B cell (primary cell): ENCODE results near the gene AMELX. TPM values are rescaled to one million over a fixed set of nuclear protein-coding genes. Genes with fewer than 3 reads are reported as not detected.

Experiments
- ATAC-seq: fragments of 200-7000 bp; cut with Tn5 transposase; one replicate; pipeline ENCODE4 v1.10.0; 2021; ENCODE audit warnings: low read depth, mild to moderate bottlenecking, moderate number of reproducible peaks, moderate library complexity
- CTCF ChIA-PET: fragments of 350-600 bp; sonication (Branson Sonifier 250); formaldehyde crosslinking; loops from one replicate; lab custom pipeline; 2021; ENCODE audit warnings: antibody characterized with exemption, inconsistent platforms; lab: Charles Lee
- POLR2A ChIA-PET: fragments of 350-600 bp; sonication (Branson Sonifier 250); formaldehyde crosslinking; loops from one replicate; lab custom pipeline; 2021; ENCODE audit warnings: antibody characterized with exemption; lab: Charles Lee
- DNase-seq: peaks from one replicate; pipeline ENCODE4 v3.0.0; 2013
- H2AFZ ChIP-seq: 2 replicates; pipeline ENCODE4 v1.6.1; 2012; ENCODE audit warnings: mild to moderate bottlenecking, low read depth, low read length; ENCODE audit not compliant: insufficient read depth, poor library complexity, severe bottlenecking
- H3K27ac ChIP-seq, 2 donors: 1 replicate in 1 of 2; 2 replicates in 1 of 2; pipeline ENCODE4 v1.5.1; 2012 to 2013; ENCODE audit warnings: low read length in 2 of 2, mild to moderate bottlenecking in 2 of 2, moderate library complexity in 1 of 2
- H3K27me3 ChIP-seq, 4 experiments: fragments of 200-600 bp in 1 of 4; sonication (generic) in 1 of 4; replicated peaks in 1 of 4; 1 replicate in 2 of 4; 2 replicates in 2 of 4; pipeline versions ENCODE4 v1.6.1 to v1.7.0; 2013 to 2016; ENCODE audit warnings: low read length in 3 of 4, mild to moderate bottlenecking in 2 of 4, mixed read lengths in 1 of 4, moderate library complexity in 1 of 4; ENCODE audit not compliant: insufficient read depth in 4 of 4, control insufficient read depth in 3 of 4; ENCODE audit errors: control extremely low read depth in 1 of 4
- H3K36me3 ChIP-seq, 2 experiments: replicated peaks in 1 of 2; 1 replicate in 1 of 2; 2 replicates in 1 of 2; pipeline versions ENCODE4 v1.6.1 to v1.7.1; 2013; ENCODE audit warnings: low read length in 1 of 2; ENCODE audit not compliant: insufficient read depth in 2 of 2, control insufficient read depth in 1 of 2; ENCODE audit errors: control extremely low read depth in 1 of 2, extremely low read depth in 1 of 2
- H3K4me1 ChIP-seq, 2 donors: fragments of 200-600 bp in 1 of 2; sonication (generic) in 1 of 2; 1 replicate in 1 of 2; 2 replicates in 1 of 2; pipeline versions ENCODE4 v1.5.1 to v1.6.1; 2013 to 2017; ENCODE audit warnings: low read length in 2 of 2; ENCODE audit not compliant: control insufficient read depth in 2 of 2, insufficient read depth in 2 of 2
- H3K4me2 ChIP-seq: replicated peaks from 2 replicates; pipeline ENCODE3; 2012; ENCODE audit warnings: mild to moderate bottlenecking, low read depth, low read length; ENCODE audit not compliant: poor library complexity, severe bottlenecking
- H3K4me3 ChIP-seq, 5 experiments: fragments of 200-600 bp in 1 of 5; sonication (generic) in 1 of 5; 1 replicate in 3 of 5; 2 replicates in 2 of 5; pipeline versions ENCODE4 v1.5.1 to v1.7.0; 2011 to 2016; ENCODE audit warnings: low read length in 4 of 5, mild to moderate bottlenecking in 4 of 5, low read depth in 2 of 5, control low read depth in 1 of 5, moderate library complexity in 1 of 5; ENCODE audit not compliant: insufficient read depth in 1 of 5; ENCODE audit errors: control extremely low read depth in 1 of 5, extremely low read depth in 1 of 5
- H3K79me2 ChIP-seq: fragments of 200-600 bp; sonication (generic); one replicate; pipeline ENCODE4 v1.6.0; 2016; ENCODE audit warnings: low read length; ENCODE audit not compliant: control insufficient read depth, insufficient read depth
- H3K9ac ChIP-seq: fragments of 200-600 bp; sonication (generic); 2 replicates; pipeline ENCODE4 v1.6.1; 2017; ENCODE audit warnings: mild to moderate bottlenecking, low read length, moderate library complexity
- H3K9me3 ChIP-seq, 3 donors: one replicate each; pipeline versions ENCODE4 v1.6.1 to v1.7.1; 2013; ENCODE audit warnings: low read length in 2 of 3; ENCODE audit not compliant: control insufficient read depth in 2 of 3, insufficient read depth in 1 of 3; ENCODE audit errors: control extremely low read depth in 1 of 3
- H4K20me1 ChIP-seq: 2 replicates; pipeline ENCODE4 v1.6.0; 2012; ENCODE audit warnings: mild to moderate bottlenecking, low read length; ENCODE audit not compliant: insufficient read depth, control insufficient read depth, poor library complexity, severe bottlenecking
- H3K27ac Mint-ChIP-seq: one replicate; pipeline ENCODE4 v1.8.0; 2021; ENCODE audit warnings: mixed read lengths
- H3K27me3 Mint-ChIP-seq: one replicate; pipeline ENCODE4 v1.8.0; 2021; ENCODE audit warnings: mixed read lengths
- H3K4me1 Mint-ChIP-seq: one replicate; pipeline ENCODE4 v1.8.0; 2021; ENCODE audit warnings: mixed read lengths
- H3K4me3 Mint-ChIP-seq: one replicate; pipeline ENCODE4 v1.8.0; 2021; ENCODE audit warnings: mixed read lengths
- H3K9me3 Mint-ChIP-seq: one replicate; pipeline ENCODE4 v1.8.0; 2022; ENCODE audit warnings: mixed read lengths; ENCODE audit not compliant: insufficient read depth
- CTCF ChIP-seq: fragments of 200-600 bp; IDR thresholded peaks from one replicate; pipeline ENCODE4 v1.8.0; 2022; ENCODE audit warnings: antibody characterized with exemption, mild to moderate bottlenecking
- EZH2 ChIP-seq: IDR thresholded peaks from 2 replicates; pipeline ENCODE4 v1.6.1; 2012; ENCODE audit warnings: borderline replicate concordance, low read depth, mild to moderate bottlenecking, moderate library complexity, low read length; ENCODE audit not compliant: insufficient read depth, poor library complexity, severe bottlenecking
- WGBS: methylation state at CpG from one replicate; pipeline ENCODE4 v1.1.5; 2013; ENCODE audit warnings: missing lambda C conversion rate; ENCODE audit not compliant: insufficient coverage; 5-methylcytosine and 5-hydroxymethylcytosine counted together
- intact Hi-C: fragments of 100-400 bp; cut with micrococcal nuclease; formaldehyde crosslinking; loops from one replicate; pipeline ENCODE4 v1.10.0; 2022
- polyA plus RNA-seq: library from polyadenylated mRNA; depleted of rRNA; stranded (reverse); fragments of >200 nt; gene quantifications from 2 replicates; pipeline ENCODE4 v1.2.3, GENCODE V29; 2012
- total RNA-seq, 2 donors: library from RNA; stranded (reverse); fragments of 120-200 nt in 1 of 2; gene quantifications; 1 replicate in 1 of 2; 2 replicates in 1 of 2; pipeline versions ENCODE4 v1.2.3 to v1.2.4, GENCODE V29; 2013 to 2022

AMELX gene
- total and polyA plus RNA-seq, 2 donors (not counting 1 experiment from before 2014, with no cell fraction given): not detected

- no peaks in the 10 kb centered on the region for H3K4me1 ChIP-seq
- no peaks in the 10 kb centered on the region for H3K9me3 Mint-ChIP-seq
- H3K36me3 ChIP-seq: no peaks in the 10 kb centered on the region
- H3K4me1 Mint-ChIP-seq: no peaks in the 10 kb centered on the region
- TF ChIP-seq CTCF (no peak), EZH2 (no peak)
- no peak overlapping the region for H3K9ac ChIP-seq
- no peak overlapping the region for H3K27ac ChIP-seq
- H3K27me3 Mint-ChIP-seq: no peaks in the 10 kb centered on the region
- ChIA-PET POLR2A (no interaction called here), CTCF (no interaction called here)
- no CpG with 5 or more reads among the region's 5 CpGs for WGBS
- H3K4me2 ChIP-seq: no peak overlapping the region
- no peaks in the 10 kb centered on the region for H3K27me3 ChIP-seq
- no peak overlapping the region for H3K27ac Mint-ChIP-seq
- intact Hi-C loops: loop anchor here (10.0 kb wide), 1 partner anchor 46 kb away; no protein-coding TSS in a partner anchor
- no peak for DNase-seq
- no peaks in the 10 kb centered on the region for H4K20me1 ChIP-seq
- H3K4me3 Mint-ChIP-seq: no peak overlapping the region
- H3K9me3 ChIP-seq: peaks cover 0 to 2% (median 0%) of the 10 kb centered on the region in 3 donors
- ATAC-seq: no peak
- no peak overlapping the region for H3K4me3 ChIP-seq
- H2AFZ ChIP-seq: no peak overlapping the region
- no peaks in the 10 kb centered on the region for H3K79me2 ChIP-seq
These were observed 35.8 kb downstream of the AMELX start for GRCh38 chrX:11329021-11329420.

DNA sequence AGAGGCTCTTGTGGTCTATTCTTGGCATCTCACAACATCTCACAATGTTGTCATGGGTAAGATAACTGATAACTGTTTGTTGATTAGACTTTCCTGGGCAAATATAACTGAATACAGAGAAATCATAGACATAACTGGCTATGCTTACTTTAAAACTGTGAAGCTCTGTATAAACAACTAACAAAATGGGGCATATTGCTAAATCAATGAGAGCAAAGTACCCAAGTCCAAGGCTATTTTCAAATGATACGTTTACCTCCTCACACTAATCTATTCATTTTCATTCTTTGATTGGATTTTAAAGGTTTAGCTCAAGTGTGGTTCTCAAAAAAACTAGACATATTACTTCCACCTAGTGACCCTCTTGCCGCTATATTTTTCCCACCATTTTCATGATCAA is 38.6 kb downstream of the AMELX start:
- no peaks in the 10 kb centered on the region for H3K27me3 ChIP-seq
- POLR2A ChIA-PET: no interaction called here
- H3K4me2 ChIP-seq: no peak overlapping the region
- H4K20me1 ChIP-seq: no peaks in the 10 kb centered on the region
- DNase-seq (no peak), ATAC-seq (no peak)
- H3K9me3 ChIP-seq: peaks cover 0 to 3% (median 0%) of the 10 kb centered on the region in 3 donors
- Mint-ChIP-seq H3K4me3 (no peak overlapping the region), H3K27me3 (no peaks in the 10 kb centered on the region), H3K27ac (no peak overlapping the region), H3K9me3 (no peaks in the 10 kb centered on the region), H3K4me1 (peaks cover 3% of the 10 kb centered on the region)
- H3K36me3 ChIP-seq: no peaks in the 10 kb centered on the region
- H3K4me1 ChIP-seq: no peaks in the 10 kb centered on the region
- intact Hi-C loops: no loop called here
- TF ChIP-seq EZH2: no peak
- TF ChIP-seq CTCF: no peak
- WGBS: no CpG with 5 or more reads among the region's 2 CpGs
- CTCF ChIA-PET: no interaction called here
- no peak overlapping the region for H3K27ac ChIP-seq
- H3K9ac ChIP-seq: no peak overlapping the region
- no peak overlapping the region for H2AFZ ChIP-seq
- no peak overlapping the region for H3K4me3 ChIP-seq
- no peaks in the 10 kb centered on the region for H3K79me2 ChIP-seq
